Right atrium auricular region (tissue), 2 donors: ENCODE measurements around the gene KDM4D. TPM values are rescaled to one million over a fixed set of nuclear protein-coding genes. Genes with fewer than 3 reads are reported as not detected.

Experiments
- DNase-seq: peaks from one replicate; pipeline ENCODE4 v3.0.0-alpha.2; 2019; ENCODE audit warnings: low spot score
- H3K27ac ChIP-seq, 2 donors: fragments of 200-600 bp; sonication (generic); 1 replicate in 1 of 2; 2 replicates in 1 of 2; pipeline ENCODE4 v1.5.1; 2016 to 2019
- H3K27me3 ChIP-seq, 2 donors: fragments of 200-600 bp; sonication (generic); one replicate each; pipeline versions ENCODE4 v1.5.1 to v1.6.0; 2017 to 2019
- H3K36me3 ChIP-seq: fragments of 200-600 bp; sonication (generic); one replicate; pipeline ENCODE4 v1.5.1; 2016
- H3K4me1 ChIP-seq, 2 donors: fragments of 200-600 bp; sonication (generic); one replicate each; pipeline versions ENCODE4 v1.5.1 to v1.6.0; 2017 to 2019
- H3K4me3 ChIP-seq, 2 donors: fragments of 200-600 bp; sonication (generic); 1 replicate in 1 of 2; 2 replicates in 1 of 2; pipeline ENCODE4 v1.5.1; 2017 to 2019; ENCODE audit warnings: mild to moderate bottlenecking in 1 of 2, moderate library complexity in 1 of 2
- H3K9me3 ChIP-seq, 2 donors: fragments of 200-600 bp; sonication (generic); one replicate each; pipeline ENCODE4 v1.5.1; 2019
- total RNA-seq, 2 donors: library from RNA; depleted of rRNA; stranded (reverse); fragments of >200 nt; gene quantifications; one replicate each; pipeline ENCODE4 v1.1.0, GENCODE V29; 2016
- TF ChIP-seq, protein P1 (sequence below), 2 donors: fragments of 200-600 bp; sonication (generic); IDR thresholded peaks; one replicate each; pipeline ENCODE4 v1.5.1; 2019; ENCODE audit warnings: antibody characterized with exemption in 2 of 2

Gene KDM4D
- total RNA-seq, 2 donors from 2014 or later = 0.90 to 1.1 TPM

DNA sequence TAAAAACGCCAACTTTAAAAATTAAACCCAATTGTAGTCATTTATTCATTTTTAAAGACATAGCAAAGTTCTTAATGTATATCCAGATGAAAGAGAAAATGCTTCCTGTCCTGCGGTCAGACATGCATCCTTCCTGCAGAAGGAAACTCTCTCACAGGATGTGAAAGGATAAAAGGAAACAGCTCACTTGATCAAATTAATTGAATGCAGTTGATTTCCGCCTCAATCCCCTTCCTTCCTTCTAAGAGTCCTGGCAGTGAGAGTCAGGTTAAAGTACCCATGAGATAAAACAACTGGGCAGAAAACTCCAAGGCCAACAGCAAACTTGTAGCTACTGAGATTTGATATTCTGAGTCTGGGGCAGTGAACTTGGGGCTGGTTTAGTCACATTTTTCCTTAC, 38.7 kb upstream of the KDM4D start:
- no peak overlapping the region for H3K27ac ChIP-seq
- TF ChIP-seq, protein P1, sequence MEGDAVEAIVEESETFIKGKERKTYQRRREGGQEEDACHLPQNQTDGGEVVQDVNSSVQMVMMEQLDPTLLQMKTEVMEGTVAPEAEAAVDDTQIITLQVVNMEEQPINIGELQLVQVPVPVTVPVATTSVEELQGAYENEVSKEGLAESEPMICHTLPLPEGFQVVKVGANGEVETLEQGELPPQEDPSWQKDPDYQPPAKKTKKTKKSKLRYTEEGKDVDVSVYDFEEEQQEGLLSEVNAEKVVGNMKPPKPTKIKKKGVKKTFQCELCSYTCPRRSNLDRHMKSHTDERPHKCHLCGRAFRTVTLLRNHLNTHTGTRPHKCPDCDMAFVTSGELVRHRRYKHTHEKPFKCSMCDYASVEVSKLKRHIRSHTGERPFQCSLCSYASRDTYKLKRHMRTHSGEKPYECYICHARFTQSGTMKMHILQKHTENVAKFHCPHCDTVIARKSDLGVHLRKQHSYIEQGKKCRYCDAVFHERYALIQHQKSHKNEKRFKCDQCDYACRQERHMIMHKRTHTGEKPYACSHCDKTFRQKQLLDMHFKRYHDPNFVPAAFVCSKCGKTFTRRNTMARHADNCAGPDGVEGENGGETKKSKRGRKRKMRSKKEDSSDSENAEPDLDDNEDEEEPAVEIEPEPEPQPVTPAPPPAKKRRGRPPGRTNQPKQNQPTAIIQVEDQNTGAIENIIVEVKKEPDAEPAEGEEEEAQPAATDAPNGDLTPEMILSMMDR (IDR thresholded peaks at IDR 0.05) = no peak

DNA sequence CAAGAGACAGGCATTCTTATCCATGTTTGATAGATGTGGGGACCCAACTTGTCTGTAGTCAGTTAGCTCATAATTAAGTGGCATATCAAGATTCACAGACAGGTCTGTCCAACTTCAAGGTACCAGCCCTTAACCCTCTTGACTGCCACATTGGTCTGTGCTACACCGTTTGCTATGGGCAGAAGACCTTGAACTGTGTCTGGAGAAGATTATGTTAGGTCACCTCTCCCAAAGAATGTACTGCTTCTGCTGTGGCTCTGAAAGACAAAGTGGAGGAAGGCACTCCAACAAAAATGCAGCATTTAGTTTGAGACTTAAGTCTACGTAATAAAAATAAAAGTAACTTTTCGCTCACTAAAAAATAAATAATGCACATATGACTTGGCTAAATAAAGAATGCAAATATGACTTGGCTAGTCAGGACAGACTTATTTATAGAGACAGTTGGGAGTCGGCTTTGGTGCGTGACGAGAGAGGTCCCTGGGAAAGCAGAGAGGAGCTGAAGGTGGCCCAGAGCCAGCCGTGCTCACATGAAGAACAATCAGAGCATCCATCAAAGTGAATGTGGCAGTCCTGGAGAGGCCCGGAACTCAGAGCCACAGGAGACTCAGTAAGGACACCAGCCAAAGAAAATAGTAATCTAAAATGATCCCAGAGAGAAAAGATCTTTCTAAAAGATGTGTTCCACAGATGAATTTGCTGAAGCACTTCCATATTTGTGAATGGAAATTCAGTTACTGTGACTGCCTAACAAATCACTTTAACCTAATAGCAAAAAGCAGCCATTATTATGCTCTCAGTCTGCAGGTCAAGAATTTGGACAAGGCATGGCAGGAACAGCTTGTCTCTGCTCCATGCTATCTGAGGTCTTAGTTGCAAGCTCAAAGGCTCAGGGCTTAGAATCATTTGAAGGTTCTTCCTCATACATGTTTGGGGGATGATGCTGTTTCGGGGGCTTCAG, 35.1 kb upstream of the KDM4D start:
- TF ChIP-seq, protein P1 (IDR thresholded peaks at IDR 0.05) = no peak
- no peak overlapping the region for H3K4me3 ChIP-seq
- peaks cover 0 to 29% of the 10 kb centered on the region in 2 donors for H3K4me1 ChIP-seq
- no peaks in the 10 kb centered on the region for H3K36me3 ChIP-seq
- no peaks in the 10 kb centered on the region for H3K27me3 ChIP-seq
- no peaks in the 10 kb centered on the region for H3K9me3 ChIP-seq
- H3K27ac ChIP-seq = peak overlapping the region in 1 of 2 donors; percentile 14
- DNase-seq = peak; percentile 69

More for the DNA sequence above, 38.7 kb upstream of the KDM4D start:
- H3K4me1 ChIP-seq = peaks cover 0 to 36% of the 10 kb centered on the region in 2 donors
- no peaks in the 10 kb centered on the region for H3K9me3 ChIP-seq
- H3K36me3 ChIP-seq = no peaks in the 10 kb centered on the region
- no peaks in the 10 kb centered on the region for H3K27me3 ChIP-seq
- no peak for DNase-seq
- H3K4me3 ChIP-seq = no peak overlapping the region

DNA sequence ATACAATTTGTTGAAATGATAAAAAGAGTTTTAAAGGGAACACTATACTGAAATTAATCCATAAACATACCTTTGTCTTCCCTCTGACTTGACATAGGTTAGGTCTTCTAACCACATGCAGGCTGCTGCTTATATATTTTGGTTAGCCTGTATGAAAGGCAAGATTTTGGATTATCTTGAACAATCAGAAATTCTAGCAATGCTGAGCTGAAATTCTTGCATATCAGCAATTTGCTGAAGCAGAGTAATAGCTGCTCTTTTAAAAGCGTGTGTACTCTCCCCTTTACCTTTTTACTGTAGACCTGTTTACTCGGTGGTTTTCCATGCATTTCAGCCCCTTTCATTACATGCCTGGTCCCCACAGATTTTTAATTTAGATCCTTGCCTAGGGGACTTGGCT, 34.2 kb upstream of the KDM4D start:
- no peak overlapping the region for H3K4me3 ChIP-seq
- no peak overlapping the region for H3K27ac ChIP-seq
- H3K27me3 ChIP-seq = no peaks in the 10 kb centered on the region
- H3K9me3 ChIP-seq = no peaks in the 10 kb centered on the region
- DNase-seq = no peak
- H3K4me1 ChIP-seq = peaks cover 0 to 19% of the 10 kb centered on the region in 2 donors
- TF ChIP-seq, protein P1 (IDR thresholded peaks at IDR 0.05) = no peak
- H3K36me3 ChIP-seq = no peaks in the 10 kb centered on the region

DNA sequence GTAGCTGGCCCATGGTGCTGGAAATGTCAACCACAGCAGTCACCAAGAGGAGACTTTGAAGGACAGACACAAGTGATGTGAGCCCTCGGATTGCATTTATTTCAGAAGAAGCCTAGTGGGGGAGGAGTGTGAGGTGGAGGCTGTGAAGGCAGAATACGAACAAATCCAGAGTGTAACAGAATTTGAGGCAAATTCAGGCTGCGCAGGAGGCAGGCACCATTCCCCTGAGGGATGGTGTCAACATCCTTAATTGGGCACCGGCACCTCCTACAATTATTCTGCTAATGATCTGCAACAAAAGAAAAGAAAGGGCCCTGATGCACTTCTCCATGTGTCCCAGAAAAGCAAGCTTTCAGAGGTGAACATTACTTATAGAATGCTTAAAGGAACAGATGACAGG, 32.4 kb upstream of the KDM4D start:
- H3K9me3 ChIP-seq = no peaks in the 10 kb centered on the region
- H3K36me3 ChIP-seq = no peaks in the 10 kb centered on the region
- DNase-seq = no peak
- H3K4me3 ChIP-seq = no peak overlapping the region
- H3K4me1 ChIP-seq = peaks cover 0 to 17% of the 10 kb centered on the region in 2 donors
- H3K27me3 ChIP-seq = no peaks in the 10 kb centered on the region
- TF ChIP-seq, protein P1 (IDR thresholded peaks at IDR 0.05) = no peak
- H3K27ac ChIP-seq = no peak overlapping the region

DNA sequence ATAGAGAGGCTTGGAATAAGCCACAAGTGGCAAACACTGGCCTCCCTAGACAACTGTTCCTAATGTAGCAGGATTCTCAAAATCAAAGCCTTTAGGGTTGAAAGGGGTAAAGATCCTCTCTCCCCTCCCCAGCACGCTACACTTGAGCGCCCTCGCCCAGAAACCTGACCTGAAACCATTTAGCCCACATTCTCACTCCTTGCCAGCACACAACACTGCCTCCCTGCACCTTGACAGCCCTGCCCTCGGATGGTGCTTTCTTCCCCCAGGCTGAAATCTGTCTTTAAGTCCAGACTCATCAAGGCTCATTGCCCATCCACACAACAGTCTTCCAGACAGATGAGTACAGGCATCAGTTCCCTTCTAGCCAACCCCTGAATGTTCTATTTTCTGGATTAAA, 26.7 kb upstream of the KDM4D start:
- no peaks in the 10 kb centered on the region for H3K27me3 ChIP-seq
- no peaks in the 10 kb centered on the region for H3K36me3 ChIP-seq
- H3K9me3 ChIP-seq = no peaks in the 10 kb centered on the region
- TF ChIP-seq, protein P1 (IDR thresholded peaks at IDR 0.05) = no peak
- no peak for DNase-seq
- H3K4me3 ChIP-seq = no peak overlapping the region
- no peak overlapping the region for H3K27ac ChIP-seq
- no peaks in the 10 kb centered on the region for H3K4me1 ChIP-seq
